HuH-7 (cell line): ENCODE data around the gene GJA5.

ENCODE experiments used
- DNase-seq: peaks from one replicate; pipeline ENCODE4 v3.0.0; 2011; ENCODE audit warnings: low spot score

The GJA5 gene

DNA sequence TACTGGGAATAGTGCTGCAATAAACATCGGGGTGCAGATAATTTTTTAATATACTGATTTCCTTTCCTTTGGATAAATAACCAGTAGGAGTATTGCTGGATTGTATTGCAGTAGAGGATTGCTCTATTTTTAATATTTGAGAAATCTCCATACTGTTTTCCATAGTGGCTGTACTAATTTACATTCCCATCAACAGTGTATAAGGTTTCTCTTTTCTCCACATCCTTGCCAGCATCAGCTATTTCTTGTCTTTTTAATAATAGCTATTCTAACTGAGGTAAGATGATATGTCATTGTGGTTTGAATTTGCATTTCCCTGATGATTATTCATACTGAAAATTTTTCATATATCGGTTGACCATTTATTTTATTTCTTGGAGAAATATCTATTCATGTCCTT is 31.1 kb downstream of the GJA5 start:
- DNase-seq = no peak

DNA sequence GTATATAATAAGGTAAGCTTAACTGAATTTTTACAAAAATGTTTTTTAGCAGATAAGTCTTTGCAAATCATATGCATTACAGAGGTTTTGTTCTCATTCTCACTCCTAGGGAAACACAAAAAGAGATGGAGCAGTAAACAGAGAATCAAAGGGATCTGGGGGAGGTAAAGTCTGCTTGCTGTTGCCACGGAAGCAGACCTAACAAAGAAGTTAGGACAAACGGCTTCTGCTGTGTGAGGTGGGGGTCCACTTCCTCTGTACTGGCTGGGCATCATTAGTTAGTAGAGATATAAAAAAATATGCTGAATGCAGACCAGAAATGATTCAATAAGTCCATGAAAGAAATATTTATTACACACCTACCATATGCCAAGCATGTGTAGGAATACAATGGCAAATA is 34.2 kb downstream of the GJA5 start:
- DNase-seq = no peak

DNA sequence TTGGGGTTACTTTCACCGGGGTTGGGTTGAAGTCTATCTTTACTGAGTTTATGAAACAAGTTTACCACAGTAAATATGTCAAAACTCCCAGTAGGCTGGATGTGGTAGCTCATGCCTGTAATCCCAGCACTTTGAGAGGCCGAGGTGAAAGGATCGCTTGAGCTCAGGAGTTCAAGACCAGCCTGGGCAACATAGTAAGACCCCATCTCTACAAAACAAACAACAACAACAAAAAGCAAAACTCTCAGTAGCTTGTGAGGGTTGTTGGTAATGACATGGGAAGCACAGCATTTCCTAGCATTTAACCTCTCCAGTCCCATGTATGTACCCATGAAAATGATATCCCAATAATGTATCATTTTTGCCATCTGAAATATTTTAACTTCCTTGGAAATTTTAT is 34.7 kb downstream of the GJA5 start:
- no peak for DNase-seq

DNA sequence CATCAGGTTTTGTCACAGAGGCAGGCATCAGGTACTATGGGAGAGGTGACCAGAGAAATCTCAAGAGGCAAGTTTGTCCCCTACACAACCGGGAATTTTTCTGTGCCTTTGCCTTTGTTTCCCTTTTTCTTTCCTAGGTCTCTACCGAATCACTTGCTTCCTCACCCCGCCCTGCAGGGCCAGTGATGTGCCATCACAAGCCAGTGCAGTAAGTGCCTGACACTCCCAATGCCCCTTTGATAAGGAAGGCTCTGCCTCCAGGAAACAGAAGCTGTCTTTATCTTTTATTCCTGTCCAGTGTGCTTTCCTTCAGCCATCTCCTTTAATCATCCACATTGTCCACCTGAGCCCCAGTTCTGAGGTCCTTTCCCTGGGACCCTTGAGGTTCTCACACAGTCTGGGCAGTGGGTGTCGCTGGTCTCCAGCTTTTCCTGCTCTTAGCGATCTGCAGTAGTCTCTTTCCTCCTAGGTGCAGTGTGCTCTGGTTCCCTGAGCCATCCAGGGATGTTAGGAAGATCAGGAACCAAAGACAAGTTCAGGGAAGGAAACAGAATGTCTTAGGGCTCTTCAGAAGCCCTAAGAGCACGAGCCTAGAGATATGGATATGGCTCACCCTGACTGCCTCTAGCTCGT is 36.6 kb downstream of the GJA5 start:
- DNase-seq = peak; percentile 30

DNA sequence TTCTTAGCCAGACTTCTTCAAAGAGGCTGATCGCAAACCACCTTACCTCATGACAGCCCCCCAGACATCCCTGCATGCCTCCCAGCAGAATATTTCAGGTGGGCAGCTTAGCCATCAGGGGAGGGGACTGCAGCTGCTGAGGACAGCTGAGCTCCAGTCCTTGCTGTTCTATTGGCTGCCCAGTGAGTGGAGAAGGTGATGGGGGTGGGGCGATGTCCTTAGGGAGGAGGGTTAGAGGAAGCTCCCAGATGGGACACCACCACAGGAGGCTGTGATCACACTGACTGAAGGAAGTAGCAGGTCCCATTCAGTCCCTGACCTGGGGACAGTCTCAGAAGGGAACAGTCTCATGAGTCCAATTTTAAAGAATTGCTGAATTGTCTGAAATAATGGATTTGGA is 38.3 kb downstream of the GJA5 start:
- DNase-seq = no peak

DNA sequence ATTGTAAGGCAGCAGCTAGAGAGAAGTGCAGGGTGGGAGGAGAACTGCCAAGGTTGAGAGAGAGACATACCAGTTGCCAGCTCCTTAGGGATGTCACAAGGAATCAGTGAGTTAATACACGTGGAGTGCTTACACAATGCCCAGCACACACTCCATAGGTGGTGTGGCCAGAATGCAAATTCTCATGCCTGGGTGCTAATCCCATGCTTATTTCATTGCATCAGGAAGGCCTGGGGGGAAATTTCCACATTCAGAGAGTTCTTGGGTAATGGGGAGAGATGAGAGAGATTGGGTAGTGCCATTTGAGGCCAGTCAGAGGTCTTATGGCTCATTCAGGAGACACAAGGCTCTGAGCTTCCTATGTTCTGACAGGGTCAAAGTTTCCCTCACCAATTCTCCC is 38.7 kb downstream of the GJA5 start:
- DNase-seq = no peak

DNA sequence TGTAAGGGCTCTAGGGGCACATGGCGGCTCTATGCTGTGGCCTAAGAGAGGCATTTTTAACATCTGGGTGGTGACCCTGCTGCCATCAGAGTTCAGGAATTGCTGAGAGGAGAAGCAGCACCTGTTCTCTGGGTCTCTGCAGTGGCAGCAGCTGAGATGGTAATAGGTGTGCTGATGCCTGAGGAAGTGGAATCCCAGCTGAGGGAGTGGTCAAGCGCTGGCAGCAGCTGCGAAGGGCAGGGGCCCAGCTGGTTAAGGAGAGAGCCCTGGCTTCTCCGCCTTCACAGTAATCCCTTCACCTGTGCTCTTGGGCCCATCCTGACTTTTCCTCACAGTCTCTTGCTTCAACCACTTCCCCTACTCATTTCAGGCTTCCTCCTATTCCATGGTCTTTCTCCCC is 39.8 kb downstream of the GJA5 start:
- DNase-seq = no peak

DNA sequence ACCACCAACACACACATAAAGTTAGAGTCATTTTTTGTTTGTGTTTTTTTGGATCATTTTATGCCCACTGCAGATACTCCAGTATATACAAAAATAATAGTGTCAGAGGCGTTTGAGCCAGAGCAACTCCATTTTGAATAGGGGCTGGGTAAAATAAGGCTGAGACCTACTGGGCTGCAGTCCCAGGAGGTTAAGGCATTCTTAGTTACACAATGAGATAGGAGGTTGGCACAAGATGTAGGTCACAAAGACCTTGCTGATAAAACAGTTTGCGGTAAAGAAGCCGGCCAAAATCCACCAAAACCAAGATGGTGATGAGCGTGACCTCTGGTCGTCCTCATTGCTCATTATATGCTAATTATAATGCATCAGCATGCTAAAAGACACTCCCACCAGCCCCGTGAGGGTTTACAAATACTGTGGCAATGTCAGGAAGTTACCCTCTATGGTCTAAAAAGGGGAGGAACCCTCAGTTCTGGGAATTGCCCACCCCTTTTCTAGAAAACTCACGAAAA is 40.6 kb downstream of the GJA5 start:
- DNase-seq = no peak

DNA sequence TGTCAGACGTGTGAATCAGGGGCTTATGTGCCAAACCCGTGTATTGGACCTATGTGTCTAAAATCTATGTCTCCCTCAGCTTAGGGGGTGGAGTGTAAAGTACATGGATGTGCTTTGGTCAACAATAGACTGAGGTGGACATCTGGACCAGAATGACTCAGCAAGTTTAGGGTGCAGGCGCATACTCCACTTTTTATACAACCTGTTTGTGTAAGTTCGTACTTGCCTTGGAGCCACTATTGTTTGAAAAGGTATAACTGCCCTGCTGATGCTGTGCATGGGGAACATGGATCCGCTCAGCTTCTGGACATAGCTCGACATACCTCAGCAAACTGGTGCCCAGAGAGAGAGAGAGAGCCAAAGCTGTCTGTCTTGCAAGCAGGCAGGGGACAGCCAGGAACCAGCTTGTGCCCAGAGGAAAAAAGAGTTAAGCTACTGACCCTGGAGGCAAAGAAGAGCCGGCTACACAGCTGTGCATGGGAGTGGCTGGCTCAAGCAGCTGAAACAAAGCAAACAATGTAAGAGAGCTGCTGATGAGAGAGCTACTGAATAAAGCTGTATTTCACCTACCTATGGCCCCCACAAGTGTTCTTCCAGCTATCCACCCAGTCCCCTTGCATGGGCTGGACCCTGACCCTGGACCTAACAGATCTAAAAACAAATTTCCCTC is 41.2 kb downstream of the GJA5 start:
- DNase-seq = no peak

DNA sequence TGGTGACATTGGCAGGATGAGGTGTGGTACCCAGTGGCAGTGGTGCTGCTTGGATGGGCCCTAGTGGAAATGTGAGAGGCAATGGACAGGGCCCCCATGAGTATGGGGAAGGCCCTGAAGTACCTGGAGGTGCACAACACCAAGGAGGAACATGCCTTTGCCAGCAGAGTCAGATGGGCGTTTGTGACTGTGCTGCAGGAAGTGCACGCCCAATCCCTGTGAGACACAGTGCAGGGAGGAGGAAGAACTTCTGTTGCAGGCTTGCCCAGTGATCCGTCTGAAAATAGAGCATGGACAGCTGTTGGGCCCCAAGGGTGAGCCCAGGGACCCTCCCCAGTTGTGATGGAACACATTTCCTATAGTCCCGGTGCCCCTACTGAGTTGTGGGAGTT is 42.7 kb downstream of the GJA5 start:
- no peak for DNase-seq

DNA sequence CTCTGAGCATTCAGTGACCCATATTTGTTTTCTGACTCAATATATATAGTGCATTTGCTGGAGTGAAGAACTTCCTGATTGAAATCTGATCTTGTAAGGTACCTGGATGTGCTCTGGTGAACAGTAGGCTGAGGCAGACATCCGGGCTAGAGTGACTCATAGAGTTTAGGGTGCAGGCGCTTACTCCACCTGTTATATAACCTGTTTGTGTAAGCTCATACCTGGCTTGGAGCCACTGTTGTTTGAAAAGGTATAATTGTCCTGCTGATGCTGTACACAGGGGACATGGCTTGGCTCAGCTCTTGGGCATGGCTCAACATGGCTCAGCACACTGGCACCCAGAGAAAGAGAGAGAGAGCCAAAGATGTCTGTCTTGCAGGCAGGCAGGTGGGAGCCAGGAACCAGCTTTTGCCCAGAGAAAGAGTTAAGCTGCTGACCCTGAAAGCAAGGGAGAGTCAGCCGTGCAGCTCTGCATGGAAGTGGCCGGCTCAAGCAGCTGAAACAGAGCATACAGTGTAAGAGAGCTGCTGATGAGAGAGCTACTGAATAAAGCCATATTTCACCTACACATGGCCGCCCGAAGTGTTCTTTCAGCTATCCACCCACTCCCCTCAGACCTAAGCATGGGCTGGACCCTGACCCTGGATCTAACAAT is 43.2 kb downstream of the GJA5 start:
- no peak for DNase-seq

DNA sequence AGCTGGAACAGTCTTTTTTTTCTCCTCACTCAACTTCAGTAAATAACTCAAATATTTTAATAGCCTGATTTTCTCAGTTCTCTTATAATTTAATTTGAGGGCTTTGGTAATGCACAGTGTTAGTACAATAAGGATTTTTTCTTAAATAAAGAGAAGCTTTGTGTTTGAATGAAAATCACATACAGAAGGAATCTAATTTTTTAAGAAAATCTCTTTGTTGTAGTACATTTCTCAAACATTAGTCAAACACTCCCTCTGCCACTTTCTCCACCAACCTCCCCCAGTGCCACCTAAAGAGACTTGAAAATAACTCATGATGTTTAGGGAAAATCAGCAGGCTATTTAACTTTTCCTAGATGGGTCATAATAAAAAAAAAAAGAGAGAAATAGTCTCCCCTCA is 47.8 kb downstream of the GJA5 start:
- DNase-seq = no peak
